ENCODE results near the gene C19orf73. TPM values are rescaled to one million over a fixed set of nuclear protein-coding genes. Genes with fewer than 3 reads are reported as not detected.
"Not testable (repeated sequence)": the region's sequence is repeated elsewhere in the genome, so short reads cannot be mapped to it uniquely, and the experiment has no call there.

Gene C19orf73
- total RNA-seq, 2 donors from 2014 or later, result 2.2 to 2.9 TPM

- Mint-ChIP-seq H3K27ac (no peak overlapping the region), H3K27me3 (ENCODE audit: low read depth) (peaks cover 11% of the 10 kb centered on the region), H3K9me3 (no peaks in the 10 kb centered on the region), H3K4me1 (ENCODE audit: low read depth) (peaks cover 32% of the 10 kb centered on the region), H3K36me3 (ENCODE audit: insufficient read depth in 2 of 2) (peaks cover 0 to 2% of the 10 kb centered on the region in 2 donors), H3K4me3 (no peak overlapping the region)
- DNase-seq (no peak), ATAC-seq (replicated peaks in 1 of 2) (no peak)
These were observed 6.2 kb upstream of the C19orf73 start for GRCh38 chr19:49125025-49125731.

- H3K9me3 Mint-ChIP-seq; H3K27ac Mint-ChIP-seq; H3K4me3 Mint-ChIP-seq; DNase-seq; H3K36me3 Mint-ChIP-seq (ENCODE audit: insufficient read depth in 2 of 2); ATAC-seq (replicated peaks in 1 of 2): not testable (repeated sequence)
- H3K27me3 Mint-ChIP-seq (ENCODE audit: low read depth), result peaks cover 11% of the 10 kb centered on the region
- peaks cover 20% of the 10 kb centered on the region for H3K4me1 Mint-ChIP-seq (ENCODE audit: low read depth)
These were observed 4.3 kb upstream of the C19orf73 start for GRCh38 chr19:49123285-49123684.

GRCh38 chr19:49121841-49122240 lies 2.9 kb upstream of the C19orf73 start:
- not testable (repeated sequence) for H3K9me3 Mint-ChIP-seq; DNase-seq; ATAC-seq (replicated peaks in 1 of 2); H3K36me3 Mint-ChIP-seq (ENCODE audit: insufficient read depth in 2 of 2); H3K27ac Mint-ChIP-seq
- Mint-ChIP-seq H3K27me3 (ENCODE audit: low read depth) (peaks cover 11% of the 10 kb centered on the region), H3K4me1 (ENCODE audit: low read depth) (peaks cover 26% of the 10 kb centered on the region), H3K4me3 (peak overlapping the region in 1 of 2 donors; percentile 5)

GRCh38 chr19:49120868-49121267 lies 1.9 kb upstream of the C19orf73 start:
- no peak for ATAC-seq (replicated peaks in 1 of 2)
- H3K36me3 Mint-ChIP-seq (ENCODE audit: insufficient read depth in 2 of 2), result peaks cover 0 to 2% of the 10 kb centered on the region in 2 donors
- H3K9me3 Mint-ChIP-seq, result no peaks in the 10 kb centered on the region
- no peak overlapping the region for H3K27ac Mint-ChIP-seq
- H3K27me3 Mint-ChIP-seq (ENCODE audit: low read depth), result peaks cover 11% of the 10 kb centered on the region
- no peak for DNase-seq
- H3K4me3 Mint-ChIP-seq, result peak overlapping the region; percentile 50 to 86
- H3K4me1 Mint-ChIP-seq (ENCODE audit: low read depth), result peaks cover 33% of the 10 kb centered on the region

GRCh38 chr19:49120325-49120683 lies 1.4 kb upstream of the C19orf73 start:
- H3K27ac Mint-ChIP-seq, result no peak overlapping the region
- peak overlapping the region; percentile 50 to 86 for H3K4me3 Mint-ChIP-seq
- no peaks in the 10 kb centered on the region for H3K9me3 Mint-ChIP-seq
- H3K27me3 Mint-ChIP-seq (ENCODE audit: low read depth), result peaks cover 11% of the 10 kb centered on the region
- DNase-seq (no peak), ATAC-seq (replicated peaks in 1 of 2) (no peak)
- H3K4me1 Mint-ChIP-seq (ENCODE audit: low read depth), result peaks cover 33% of the 10 kb centered on the region
- peaks cover 0 to 2% of the 10 kb centered on the region in 2 donors for H3K36me3 Mint-ChIP-seq (ENCODE audit: insufficient read depth in 2 of 2)

GRCh38 chr19:49119411-49120324 lies 725 bp upstream of the C19orf73 start, which contains the start of gene PPFIA3:
PPFIA3 (plus strand) TSS chr19:49119544; CDS start chr19:49127874, 8,330 bp downstream.
- peak; percentile 36 to 41 for DNase-seq
- H3K4me3 Mint-ChIP-seq, result peak within 1 kb of the TSS; percentile 86 to 96
- H3K4me1 Mint-ChIP-seq (ENCODE audit: low read depth), result peaks cover 33% of the 10 kb centered on the region
- peak; percentile 11 to 22 for ATAC-seq (replicated peaks in 1 of 2)
- peaks cover 0 to 2% of the 10 kb centered on the region in 2 donors for H3K36me3 Mint-ChIP-seq (ENCODE audit: insufficient read depth in 2 of 2)
- peaks cover 11% of the 10 kb centered on the region for H3K27me3 Mint-ChIP-seq (ENCODE audit: low read depth)
- no peaks in the 10 kb centered on the region for H3K9me3 Mint-ChIP-seq
- peak within 1 kb of the TSS; percentile 92 for H3K27ac Mint-ChIP-seq

- Mint-ChIP-seq H3K36me3 (ENCODE audit: insufficient read depth in 2 of 2) (peaks cover 0 to 2% of the 10 kb centered on the region in 2 donors), H3K4me3 (peak overlapping the region; percentile 86 to 96), H3K9me3 (no peaks in the 10 kb centered on the region), H3K4me1 (ENCODE audit: low read depth) (peaks cover 45% of the 10 kb centered on the region), H3K27me3 (ENCODE audit: low read depth) (peaks cover 11% of the 10 kb centered on the region), H3K27ac (peak overlapping the region; percentile 92)
- ATAC-seq (replicated peaks in 1 of 2) (no peak), DNase-seq (no peak)
These were observed 1.0 kb downstream of the C19orf73 start for GRCh38 chr19:49117677-49118564.

- Mint-ChIP-seq H3K9me3 (no peaks in the 10 kb centered on the region), H3K36me3 (ENCODE audit: insufficient read depth in 2 of 2) (no peaks in the 10 kb centered on the region), H3K27ac (no peak overlapping the region), H3K4me1 (ENCODE audit: low read depth) (peaks cover 45% of the 10 kb centered on the region), H3K4me3 (peak overlapping the region; percentile 54 to 86), H3K27me3 (ENCODE audit: low read depth) (peaks cover 11% of the 10 kb centered on the region)
- ATAC-seq (replicated peaks in 1 of 2) (no peak), DNase-seq (no peak)
These were observed 2.4 kb downstream of the C19orf73 start for GRCh38 chr19:49116544-49116943.

GRCh38 chr19:49114630-49115363 lies 4.1 kb downstream of the C19orf73 start:
- H3K4me1 Mint-ChIP-seq (ENCODE audit: low read depth), result peaks cover 35% of the 10 kb centered on the region
- H3K27me3 Mint-ChIP-seq (ENCODE audit: low read depth), result no peaks in the 10 kb centered on the region
- H3K36me3 Mint-ChIP-seq (ENCODE audit: insufficient read depth in 2 of 2), result no peaks in the 10 kb centered on the region
- DNase-seq, result peak; percentile 59 to 60
- H3K9me3 Mint-ChIP-seq, result no peaks in the 10 kb centered on the region
- no peak overlapping the region for H3K27ac Mint-ChIP-seq
- no peak for ATAC-seq (replicated peaks in 1 of 2)
- peak overlapping the region; percentile 83 for H3K4me3 Mint-ChIP-seq

GRCh38 chr19:49113762-49114629 lies 4.9 kb downstream of the C19orf73 start, which contains the start of gene LIN7B:
LIN7B (plus strand) TSS chr19:49114370; CDS start chr19:49114405, 35 bp downstream.
- Mint-ChIP-seq H3K36me3 (ENCODE audit: insufficient read depth in 2 of 2) (peaks cover 0 to under 1% of the 10 kb centered on the region in 2 donors), H3K4me3 (peak within 1 kb of the TSS; percentile 83 to 93), H3K27ac (peak within 1 kb of the TSS; percentile 76), H3K4me1 (ENCODE audit: low read depth) (peaks cover 35% of the 10 kb centered on the region), H3K27me3 (ENCODE audit: low read depth) (no peaks in the 10 kb centered on the region), H3K9me3 (no peaks in the 10 kb centered on the region)
- peak; percentile 78 to 90 for DNase-seq
- ATAC-seq (replicated peaks in 1 of 2), result peak; percentile 74

GRCh38 chr19:49111218-49111998 lies 7.5 kb downstream of the C19orf73 start:
- no peak overlapping the region for H3K27ac Mint-ChIP-seq
- H3K9me3 Mint-ChIP-seq, result no peaks in the 10 kb centered on the region
- ATAC-seq (replicated peaks in 1 of 2) (no peak), DNase-seq (no peak)
- peaks cover 15% of the 10 kb centered on the region for H3K4me1 Mint-ChIP-seq (ENCODE audit: low read depth)
- H3K27me3 Mint-ChIP-seq (ENCODE audit: low read depth), result no peaks in the 10 kb centered on the region
- H3K4me3 Mint-ChIP-seq, result no peak overlapping the region
- peaks cover 6 to 10% of the 10 kb centered on the region in 2 donors for H3K36me3 Mint-ChIP-seq (ENCODE audit: insufficient read depth in 2 of 2)
